ENCODE measurements around the gene ZFHX3. TPM values are rescaled to one million over a fixed set of nuclear protein-coding genes. Genes with fewer than 3 reads are reported as not detected.

The ZFHX3 gene
- total and polyA plus RNA-seq, 2 of the 8 experiments (the other 6 are each of a cell fraction or from before 2014, with no cell fraction given): 0.08 to 0.99 TPM

- TF ChIP-seq EP300 (IDR thresholded peaks at IDR 0.05; ENCODE audit: borderline replicate concordance in 1 of 2, low read depth in 2 of 2, low read length in 2 of 2) (no peak), PHF8 (conservative IDR thresholded peaks at IDR 0.05; ENCODE audit: low read depth, low read length) (no peak), HDAC2 (IDR thresholded peaks at IDR 0.05; ENCODE audit: borderline replicate concordance in 1 of 2, low read depth in 2 of 2, low read length in 2 of 2) (no peak), HDAC6 (IDR thresholded peaks at IDR 0.05; ENCODE audit: low read depth, low read length) (no peak), FOSL1 (IDR thresholded peaks at IDR 0.05; ENCODE audit: insufficient read depth, low read depth, low read length) (no peak)
These were observed 217.8 kb downstream of the ZFHX3 start (continued) for GRCh38 chr16:72829846-72830775.
